ENCODE measurements around the gene CEMIP. TPM values are rescaled to one million over a fixed set of nuclear protein-coding genes. Genes with fewer than 3 reads are reported as not detected.
A peak's percentile ranks its signal among the peaks of the same experiment; 100 is the strongest.
"Not testable (repeated sequence)": the region's sequence is repeated elsewhere in the genome, so short reads cannot be mapped to it uniquely, and the experiment has no call there.

CEMIP gene
- total RNA-seq, 1 experiment from 2014 or later, result 0.68 TPM

DNA sequence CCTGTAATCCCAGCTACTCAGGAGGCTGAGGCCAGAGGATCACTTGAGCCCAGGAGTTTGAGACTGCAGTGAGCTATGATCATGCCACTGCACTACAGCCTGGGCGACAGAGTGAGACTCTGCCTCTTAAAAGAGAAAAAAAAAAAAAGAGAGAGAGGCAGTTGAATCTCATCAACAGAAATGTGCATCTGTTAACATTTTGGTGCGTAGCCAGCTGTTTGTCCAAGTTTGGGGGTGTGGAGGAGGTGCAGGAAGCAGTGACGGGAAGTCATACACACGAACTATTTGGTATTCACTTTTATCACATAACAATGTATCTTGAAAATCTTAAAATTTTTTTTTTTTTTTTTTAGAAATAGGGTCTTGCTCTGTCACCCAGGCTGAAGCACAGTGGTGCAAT, 18.2 kb upstream of the CEMIP start:
- DNase-seq (ENCODE audit: low spot score), result no peak

- DNase-seq (ENCODE audit: low spot score), result no peak
Measured at GRCh38 chr15:80761754-80762153, 17.4 kb upstream of the CEMIP start.

DNA sequence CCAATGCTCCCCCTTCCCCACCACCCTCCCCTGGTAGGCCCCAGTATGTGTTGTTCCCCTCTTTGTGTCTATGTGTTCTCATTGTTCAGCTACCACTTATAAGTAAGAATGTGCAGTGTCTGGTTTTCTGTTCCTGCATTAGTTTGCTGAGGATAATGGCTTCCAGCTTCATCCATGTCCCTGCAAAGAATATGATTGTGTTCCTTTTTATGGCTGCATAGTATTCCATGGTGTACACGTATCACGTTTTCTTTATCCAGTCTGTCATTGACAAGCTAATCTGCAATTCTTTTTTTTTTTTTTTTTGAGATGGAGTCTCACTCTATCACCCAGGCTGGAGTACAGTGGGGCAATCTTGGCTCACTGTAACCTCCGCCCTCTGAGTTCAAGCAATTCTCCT, 15.9 kb upstream of the CEMIP start:
- not testable (repeated sequence) for DNase-seq (ENCODE audit: low spot score)

DNA sequence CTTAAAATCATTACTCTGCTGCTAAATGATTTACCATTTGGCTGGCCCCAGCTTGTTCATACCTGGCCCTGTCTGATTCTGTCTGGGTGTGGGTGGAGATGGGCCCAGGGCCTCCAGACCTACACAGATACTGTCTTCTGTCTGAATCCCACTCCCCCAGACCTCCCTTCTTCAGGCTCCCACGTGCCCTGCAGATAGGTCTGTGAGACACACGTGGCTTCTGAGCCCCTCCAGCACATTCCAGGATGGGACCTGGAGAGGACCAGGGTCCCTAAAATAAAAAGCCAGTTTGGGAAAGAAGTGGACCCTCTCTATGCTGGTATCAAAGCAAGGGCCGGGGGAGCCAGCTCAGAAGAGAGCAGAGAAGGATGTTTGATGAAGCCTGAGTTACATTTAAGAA, 14.6 kb upstream of the CEMIP start:
- DNase-seq (ENCODE audit: low spot score), result no peak

DNA sequence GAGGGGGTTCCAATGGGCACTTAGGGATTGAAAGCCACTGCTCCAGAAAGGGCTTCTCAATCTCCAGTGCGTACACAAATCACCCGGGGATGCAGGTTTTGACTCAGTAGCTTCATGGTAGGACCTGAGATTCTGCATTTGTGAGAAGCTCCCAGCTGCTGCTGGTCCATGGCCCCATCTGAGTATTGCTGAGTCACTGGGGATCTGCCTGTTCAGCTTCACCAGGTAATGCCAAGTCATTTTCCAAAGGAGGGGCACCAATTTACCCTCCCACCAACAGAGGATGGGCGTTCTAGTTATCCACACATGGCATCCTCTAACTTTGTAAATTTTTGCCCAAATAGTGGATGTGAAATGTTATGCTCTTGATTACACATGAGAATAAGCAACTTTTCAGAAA, 12.9 kb upstream of the CEMIP start:
- DNase-seq (ENCODE audit: low spot score), result no peak

DNA sequence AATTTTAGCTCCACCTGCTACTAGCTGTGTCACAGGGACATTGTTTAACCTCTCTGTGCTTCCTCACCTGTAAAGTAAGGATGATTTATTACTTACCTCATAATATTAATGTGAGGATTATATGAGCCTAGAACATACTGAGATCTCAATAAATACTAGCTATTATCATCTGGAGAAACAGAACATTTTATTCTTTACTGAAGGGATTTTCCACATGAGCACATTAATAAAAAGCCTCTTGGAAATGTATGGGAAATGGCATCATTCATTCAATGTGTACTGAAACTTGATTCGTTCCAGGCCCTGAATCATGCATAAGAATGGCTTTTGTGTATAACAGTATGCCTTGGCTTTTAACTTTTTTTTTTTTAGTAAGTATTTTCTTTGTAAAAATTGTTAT, 11.0 kb upstream of the CEMIP start:
- DNase-seq (ENCODE audit: low spot score), result no peak

- DNase-seq (ENCODE audit: low spot score), result no peak
Measured at GRCh38 chr15:80769153-80769828, 9.9 kb upstream of the CEMIP start.

GRCh38 chr15:80769829-80770705, 9.1 kb upstream of the CEMIP start:
- DNase-seq (ENCODE audit: low spot score), result no peak

DNA sequence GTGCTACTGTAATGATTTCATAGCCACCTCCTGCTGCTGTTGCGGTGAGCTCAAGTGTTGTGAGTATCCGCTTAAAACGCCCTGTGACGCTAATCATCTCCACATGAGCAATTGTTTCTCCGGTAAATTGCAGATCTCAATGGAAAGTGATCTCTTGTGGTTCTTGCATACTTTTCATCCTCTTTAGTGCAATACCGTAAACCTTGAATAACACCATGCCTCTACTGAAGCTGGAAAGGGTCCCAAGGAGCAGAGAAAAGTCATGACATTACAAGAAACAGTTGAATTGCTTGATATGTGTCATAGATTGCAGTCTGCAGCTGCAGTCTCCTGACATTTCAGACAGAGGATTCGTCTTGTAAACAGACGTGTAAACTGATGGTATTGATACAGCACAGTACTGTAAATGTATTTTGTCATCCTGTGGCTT, 6.0 kb upstream of the CEMIP start:
- no peak for DNase-seq (ENCODE audit: low spot score)

DNA sequence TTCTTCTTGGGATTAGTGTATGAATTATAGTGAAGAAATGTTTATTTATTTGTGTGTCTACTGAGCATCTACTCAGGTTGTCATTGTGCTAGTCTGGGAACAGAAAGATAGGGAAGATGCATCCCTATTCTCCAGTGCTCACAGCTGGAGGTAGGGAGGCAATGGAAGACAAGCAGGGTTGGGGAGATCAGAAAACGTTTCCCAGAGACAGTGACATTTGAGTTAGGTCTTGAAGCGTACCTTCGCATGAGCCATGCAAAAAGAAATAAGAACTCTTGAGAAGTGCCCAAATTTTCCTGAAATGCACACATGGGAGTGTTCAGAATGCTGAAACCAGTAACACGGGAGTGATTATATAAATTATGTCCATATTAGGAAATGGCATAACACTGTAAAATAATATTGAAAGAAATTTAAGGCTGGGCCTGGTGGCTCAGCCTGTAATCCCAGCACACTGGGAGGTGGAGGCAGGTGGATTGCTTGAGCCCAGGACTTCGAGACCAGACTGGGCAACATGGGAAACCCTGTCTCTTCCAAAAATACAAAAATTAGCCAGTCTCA, 5.3 kb upstream of the CEMIP start:
- no peak for DNase-seq (ENCODE audit: low spot score)

DNA sequence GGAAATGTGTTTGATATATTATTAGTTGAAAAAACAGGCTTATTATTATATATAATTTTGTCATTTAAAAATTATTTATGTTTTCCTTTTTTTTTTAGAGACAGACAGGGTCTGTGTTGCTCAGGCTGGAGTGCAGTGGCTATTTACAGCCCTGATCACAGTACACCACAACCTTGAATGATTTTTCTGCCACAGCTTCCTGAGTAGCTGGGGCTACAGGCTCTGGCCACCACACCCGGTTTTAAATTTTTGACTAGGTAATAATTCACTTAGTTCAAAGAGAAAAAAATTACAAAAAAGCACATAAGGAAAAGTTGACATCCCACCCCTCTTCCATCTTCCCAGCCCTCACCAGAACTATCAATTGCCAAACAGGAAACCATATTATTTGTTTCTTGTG, 4.7 kb upstream of the CEMIP start:
- no peak for DNase-seq (ENCODE audit: low spot score)

DNA sequence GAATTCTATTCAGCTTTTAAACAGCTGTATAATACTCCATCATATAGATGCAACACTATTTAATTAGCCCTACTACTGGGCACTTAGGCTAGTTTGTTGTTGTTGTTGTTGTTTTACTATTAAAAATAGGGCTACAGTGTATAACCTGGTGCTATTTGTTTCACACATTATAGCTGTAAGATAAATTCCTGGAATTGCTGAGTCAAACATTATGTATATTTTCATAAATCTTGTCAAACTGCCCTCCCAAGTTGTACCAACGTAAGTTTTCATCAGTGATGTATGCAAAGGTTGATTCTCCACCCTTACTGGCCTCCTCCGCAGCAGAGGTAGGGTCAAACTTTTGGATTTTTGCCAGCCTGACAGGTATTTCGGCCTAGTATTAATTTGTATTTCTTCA, 3.8 kb upstream of the CEMIP start:
- no peak for DNase-seq (ENCODE audit: low spot score)

- peak; percentile 63 for DNase-seq (ENCODE audit: low spot score)
Measured at GRCh38 chr15:80776420-80777045, 2.6 kb upstream of the CEMIP start.

GRCh38 chr15:80777137-80777536, 2.0 kb upstream of the CEMIP start:
- no peak for DNase-seq (ENCODE audit: low spot score)

GRCh38 chr15:80777826-80778620, 1.1 kb upstream of the CEMIP start:
- no peak for DNase-seq (ENCODE audit: low spot score)

- DNase-seq (ENCODE audit: low spot score), result no peak
Measured at GRCh38 chr15:80778621-80778963, 578 bp upstream of the CEMIP start.

DNA sequence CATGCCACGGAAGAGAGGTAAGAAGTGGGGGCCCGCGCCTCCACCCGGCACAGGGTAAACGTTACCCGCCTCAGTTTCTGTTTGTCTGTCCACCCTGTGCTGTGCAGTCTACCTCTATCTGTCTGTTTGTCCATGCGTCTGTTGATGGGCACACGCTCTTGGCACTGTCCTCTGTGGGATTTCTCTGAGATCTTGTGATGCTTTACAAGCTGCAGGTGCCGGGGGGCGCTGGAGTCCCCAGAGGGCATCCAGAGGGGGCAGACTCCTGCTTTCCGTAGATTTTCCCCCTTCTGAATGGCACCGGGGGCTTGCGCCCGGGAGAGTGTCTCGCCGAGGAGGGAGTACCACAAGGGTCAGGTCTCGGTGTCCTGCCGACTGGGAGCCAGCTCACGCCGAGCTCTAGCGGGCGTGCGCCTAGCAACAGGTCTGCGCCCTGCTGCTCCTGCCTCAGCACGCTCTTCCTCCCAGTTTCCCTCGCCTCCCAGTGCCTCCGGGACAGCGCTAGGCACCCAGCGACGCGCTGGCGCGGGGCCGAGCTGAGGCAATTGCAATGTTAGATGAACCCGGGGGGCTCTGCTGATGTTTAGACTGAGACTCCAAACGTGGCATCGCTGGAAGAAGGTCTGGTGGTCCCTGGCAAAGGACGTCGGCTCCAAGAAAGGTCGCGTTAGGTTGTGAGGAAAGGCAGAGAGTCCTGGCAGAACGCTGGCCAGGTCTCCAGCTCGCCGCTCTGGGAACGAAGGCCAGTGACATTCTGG, 667 bp downstream of the CEMIP start:
- no peak for DNase-seq (ENCODE audit: low spot score)

GRCh38 chr15:80780416-80781221, 1.4 kb downstream of the CEMIP start:
- DNase-seq (ENCODE audit: low spot score), result no peak

GRCh38 chr15:80783260-80783659, 4.1 kb downstream of the CEMIP start:
- DNase-seq (ENCODE audit: low spot score), result no peak

GRCh38 chr15:80785335-80785734, 6.2 kb downstream of the CEMIP start:
- DNase-seq (ENCODE audit: low spot score), result no peak

Measured in H4 (cell line).